Nephron (organoid): ENCODE results near the gene FAM193A.

Experiments used
- H3K27ac Mint-ChIP-seq, 3 experiments: 2 replicates each; pipeline ENCODE4 v1.8.0; 2020; ENCODE audit warnings: mixed read lengths in 3 of 3, mild to moderate bottlenecking in 2 of 3, moderate library complexity in 1 of 3
- H3K27me3 Mint-ChIP-seq: 2 replicates; pipeline ENCODE4 v1.8.0; 2021; ENCODE audit warnings: low read depth, mild to moderate bottlenecking, moderate library complexity, mixed read lengths
- H3K36me3 Mint-ChIP-seq: 2 replicates; pipeline ENCODE4 v1.8.0; 2020; ENCODE audit warnings: low read depth, mixed read lengths
- H3K4me1 Mint-ChIP-seq: 2 replicates; pipeline ENCODE4 v1.8.0; 2020; ENCODE audit warnings: mixed read lengths
- H3K4me3 Mint-ChIP-seq, 3 experiments: 2 replicates each; pipeline ENCODE4 v1.8.0; 2020; ENCODE audit warnings: mild to moderate bottlenecking in 3 of 3, mixed read lengths in 3 of 3, moderate library complexity in 2 of 3
- H3K9me3 Mint-ChIP-seq: 2 replicates; pipeline ENCODE4 v1.8.0; 2020; ENCODE audit warnings: mixed read lengths
- CTCF ChIP-seq, 3 experiments: fragments of 200-600 bp; sonication (generic); IDR thresholded peaks; one replicate each; pipeline ENCODE4 v1.5.0; 2021; ENCODE audit warnings: antibody characterized with exemption in 3 of 3; ENCODE audit not compliant: unreplicated experiment in 3 of 3

The FAM193A gene

GRCh38 chr4:2565533-2565932 lies 29.1 kb downstream of the FAM193A start:
- Mint-ChIP-seq H3K36me3 (peaks cover 41% of the 10 kb centered on the region), H3K27me3 (no peaks in the 10 kb centered on the region), H3K9me3 (no peaks in the 10 kb centered on the region), H3K4me3 (no peak overlapping the region), H3K27ac (no peak overlapping the region), H3K4me1 (peaks cover 11% of the 10 kb centered on the region)
- TF ChIP-seq CTCF (IDR thresholded peaks at IDR 0.05; ENCODE audit: unreplicated experiment in 3 of 3) = no peak

GRCh38 chr4:2570036-2570435 lies 33.6 kb downstream of the FAM193A start:
- Mint-ChIP-seq H3K27ac (no peak overlapping the region), H3K36me3 (peaks cover 21% of the 10 kb centered on the region), H3K4me3 (no peak overlapping the region), H3K4me1 (peaks cover 40% of the 10 kb centered on the region), H3K9me3 (no peaks in the 10 kb centered on the region), H3K27me3 (no peaks in the 10 kb centered on the region)
- TF ChIP-seq CTCF (IDR thresholded peaks at IDR 0.05; ENCODE audit: unreplicated experiment in 3 of 3) = no peak

GRCh38 chr4:2570551-2571222 lies 34.2 kb downstream of the FAM193A start:
- no peak for TF ChIP-seq CTCF (IDR thresholded peaks at IDR 0.05; ENCODE audit: unreplicated experiment in 3 of 3)
- H3K27ac Mint-ChIP-seq = peak overlapping the region; percentile 34 to 64 (median 37)
- H3K36me3 Mint-ChIP-seq = peaks cover 19% of the 10 kb centered on the region
- H3K27me3 Mint-ChIP-seq = no peaks in the 10 kb centered on the region
- peaks cover 41% of the 10 kb centered on the region for H3K4me1 Mint-ChIP-seq
- H3K9me3 Mint-ChIP-seq = no peaks in the 10 kb centered on the region
- no peak overlapping the region for H3K4me3 Mint-ChIP-seq

GRCh38 chr4:2572076-2572475 lies 35.6 kb downstream of the FAM193A start:
- H3K4me3 Mint-ChIP-seq = no peak overlapping the region
- peaks cover 41% of the 10 kb centered on the region for H3K4me1 Mint-ChIP-seq
- H3K9me3 Mint-ChIP-seq = no peaks in the 10 kb centered on the region
- H3K27me3 Mint-ChIP-seq = no peaks in the 10 kb centered on the region
- peak overlapping the region; percentile 11 to 43 (median 13) for H3K27ac Mint-ChIP-seq
- peaks cover 21% of the 10 kb centered on the region for H3K36me3 Mint-ChIP-seq
- no peak for TF ChIP-seq CTCF (IDR thresholded peaks at IDR 0.05; ENCODE audit: unreplicated experiment in 3 of 3)

- TF ChIP-seq CTCF (IDR thresholded peaks at IDR 0.05; ENCODE audit: unreplicated experiment in 3 of 3) = no peak
- no peak overlapping the region for H3K4me3 Mint-ChIP-seq
- no peaks in the 10 kb centered on the region for H3K27me3 Mint-ChIP-seq
- H3K9me3 Mint-ChIP-seq = no peaks in the 10 kb centered on the region
- peaks cover 21% of the 10 kb centered on the region for H3K36me3 Mint-ChIP-seq
- H3K4me1 Mint-ChIP-seq = peaks cover 41% of the 10 kb centered on the region
- peak overlapping the region; percentile 11 to 43 (median 13) for H3K27ac Mint-ChIP-seq
Measured at GRCh38 chr4:2572866-2573265, 36.4 kb downstream of the FAM193A start.

GRCh38 chr4:2574009-2574408 lies 37.6 kb downstream of the FAM193A start:
- Mint-ChIP-seq H3K36me3 (peaks cover 25% of the 10 kb centered on the region), H3K9me3 (no peaks in the 10 kb centered on the region), H3K4me1 (peaks cover 41% of the 10 kb centered on the region), H3K27ac (peak overlapping the region; percentile 53 to 68 (median 56)), H3K4me3 (no peak overlapping the region), H3K27me3 (no peaks in the 10 kb centered on the region)
- TF ChIP-seq CTCF (IDR thresholded peaks at IDR 0.05; ENCODE audit: unreplicated experiment in 3 of 3) = no peak
